Fibroblast of mammary gland (primary cell): ENCODE data around the gene POLA2.

Experiments
- DNase-seq: peaks from one replicate; pipeline ENCODE4 v3.0.0-alpha.2; 2010; ENCODE audit warnings: low read depth
- H3K4me3 ChIP-seq: 2 replicates; pipeline ENCODE4 v1.5.1; 2011; ENCODE audit warnings: low read depth, mild to moderate bottlenecking, low read length, moderate library complexity; ENCODE audit not compliant: control insufficient read depth
- TF ChIP-seq, protein P1 (sequence below): conservative IDR thresholded peaks from 2 replicates; pipeline ENCODE4 v1.5.1; 2011; ENCODE audit warnings: low read depth, low read length, inconsistent platforms; ENCODE audit not compliant: control insufficient read depth, insufficient read depth

POLA2 gene

DNA sequence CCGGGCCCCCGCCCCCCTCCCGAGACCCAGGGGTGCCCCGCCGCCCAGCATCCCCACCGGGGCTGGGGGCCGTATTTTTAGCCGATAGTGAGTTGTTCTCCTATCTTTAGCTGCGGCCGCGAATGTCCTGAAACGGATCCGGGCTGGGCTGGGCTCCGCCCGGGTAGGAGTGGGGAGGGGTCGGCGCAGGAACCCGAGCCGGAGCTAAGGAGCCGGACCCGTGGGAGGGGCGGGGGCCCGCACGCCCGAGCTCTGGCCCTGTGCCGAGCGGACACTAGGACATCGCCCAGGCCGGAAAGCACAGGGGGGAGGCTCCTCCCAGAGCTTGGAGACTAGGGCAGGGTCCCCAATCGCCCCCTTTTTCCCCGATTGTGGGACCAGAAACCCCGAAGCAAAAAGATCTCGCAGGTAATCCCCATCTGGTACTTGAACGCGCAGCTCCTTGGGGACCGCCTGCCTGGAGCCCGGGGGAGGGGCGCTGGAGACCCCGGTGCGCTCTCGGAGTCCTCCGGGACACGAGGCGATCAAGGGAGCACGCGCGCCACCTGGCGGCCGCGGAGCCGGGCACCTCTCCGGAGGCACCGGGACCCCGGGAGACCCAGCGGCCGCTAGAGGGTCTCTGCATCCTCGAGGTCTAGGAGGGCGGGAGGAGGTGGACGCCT is 53.6 kb downstream of the POLA2 start:
- peak; percentile 68 for DNase-seq
- TF ChIP-seq, protein P1, sequence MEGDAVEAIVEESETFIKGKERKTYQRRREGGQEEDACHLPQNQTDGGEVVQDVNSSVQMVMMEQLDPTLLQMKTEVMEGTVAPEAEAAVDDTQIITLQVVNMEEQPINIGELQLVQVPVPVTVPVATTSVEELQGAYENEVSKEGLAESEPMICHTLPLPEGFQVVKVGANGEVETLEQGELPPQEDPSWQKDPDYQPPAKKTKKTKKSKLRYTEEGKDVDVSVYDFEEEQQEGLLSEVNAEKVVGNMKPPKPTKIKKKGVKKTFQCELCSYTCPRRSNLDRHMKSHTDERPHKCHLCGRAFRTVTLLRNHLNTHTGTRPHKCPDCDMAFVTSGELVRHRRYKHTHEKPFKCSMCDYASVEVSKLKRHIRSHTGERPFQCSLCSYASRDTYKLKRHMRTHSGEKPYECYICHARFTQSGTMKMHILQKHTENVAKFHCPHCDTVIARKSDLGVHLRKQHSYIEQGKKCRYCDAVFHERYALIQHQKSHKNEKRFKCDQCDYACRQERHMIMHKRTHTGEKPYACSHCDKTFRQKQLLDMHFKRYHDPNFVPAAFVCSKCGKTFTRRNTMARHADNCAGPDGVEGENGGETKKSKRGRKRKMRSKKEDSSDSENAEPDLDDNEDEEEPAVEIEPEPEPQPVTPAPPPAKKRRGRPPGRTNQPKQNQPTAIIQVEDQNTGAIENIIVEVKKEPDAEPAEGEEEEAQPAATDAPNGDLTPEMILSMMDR: peak; percentile 61
- peak overlapping the region; percentile 90 for H3K4me3 ChIP-seq

DNA sequence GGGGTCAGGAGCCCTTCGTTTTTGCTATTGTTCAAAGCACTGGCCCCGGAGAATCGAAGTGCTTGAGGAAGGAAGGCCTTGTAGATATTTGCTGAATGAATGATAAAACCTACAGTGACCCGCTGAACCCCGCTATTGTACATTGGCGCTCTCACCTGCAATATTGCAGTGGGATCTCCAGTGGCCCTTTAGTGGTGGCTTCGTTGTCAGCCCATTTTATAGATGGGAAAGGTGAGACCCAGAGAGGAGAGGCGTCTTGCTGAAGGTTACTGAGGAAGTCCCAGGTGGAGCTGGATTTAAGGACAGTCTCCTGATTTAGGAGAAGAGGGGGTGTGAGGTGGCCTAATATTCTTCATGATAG is 54.1 kb downstream of the POLA2 start:
- TF ChIP-seq, protein P1: no peak
- peak overlapping the region; percentile 90 for H3K4me3 ChIP-seq
- no peak for DNase-seq

DNA sequence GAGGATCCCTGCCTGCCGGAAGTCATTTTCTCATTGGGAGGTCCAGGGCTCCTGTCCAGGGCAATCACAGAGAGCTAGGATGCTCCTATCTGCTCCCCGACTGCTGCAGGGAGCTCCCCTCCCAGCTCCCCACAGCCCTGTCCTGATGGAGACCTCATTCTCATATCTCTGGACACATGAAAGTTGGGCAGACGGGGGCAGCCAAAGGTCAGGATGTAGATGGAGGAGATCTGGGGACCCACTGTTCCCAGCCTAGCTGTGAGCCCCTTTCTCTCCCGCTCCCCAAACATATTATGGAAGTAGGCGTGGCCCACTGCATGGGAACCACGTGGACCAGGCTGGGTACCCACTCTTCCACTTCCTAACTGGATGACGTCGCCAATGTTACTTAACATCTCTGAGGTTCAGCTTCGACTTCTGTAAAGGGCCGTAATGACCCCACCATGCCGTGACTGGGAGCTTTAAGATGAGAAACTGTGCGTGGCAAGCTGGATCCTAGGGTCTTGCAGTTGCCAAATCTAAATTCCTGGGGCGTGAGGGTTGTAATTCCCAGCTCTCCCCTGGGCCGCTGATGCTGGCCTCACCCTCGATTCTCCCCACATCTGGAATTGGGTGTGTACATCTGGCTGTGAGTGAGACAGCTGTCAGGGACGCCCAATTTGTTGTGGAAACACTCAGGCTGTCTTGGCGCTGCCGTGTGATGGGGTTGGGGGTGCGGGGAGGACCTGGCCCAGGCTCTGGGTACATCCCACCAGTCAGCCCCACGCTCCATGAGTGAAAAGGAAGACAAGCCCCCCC is 54.7 kb downstream of the POLA2 start:
- H3K4me3 ChIP-seq: peak overlapping the region; percentile 90
- TF ChIP-seq, protein P1: no peak
- peak; percentile 99 for DNase-seq

DNA sequence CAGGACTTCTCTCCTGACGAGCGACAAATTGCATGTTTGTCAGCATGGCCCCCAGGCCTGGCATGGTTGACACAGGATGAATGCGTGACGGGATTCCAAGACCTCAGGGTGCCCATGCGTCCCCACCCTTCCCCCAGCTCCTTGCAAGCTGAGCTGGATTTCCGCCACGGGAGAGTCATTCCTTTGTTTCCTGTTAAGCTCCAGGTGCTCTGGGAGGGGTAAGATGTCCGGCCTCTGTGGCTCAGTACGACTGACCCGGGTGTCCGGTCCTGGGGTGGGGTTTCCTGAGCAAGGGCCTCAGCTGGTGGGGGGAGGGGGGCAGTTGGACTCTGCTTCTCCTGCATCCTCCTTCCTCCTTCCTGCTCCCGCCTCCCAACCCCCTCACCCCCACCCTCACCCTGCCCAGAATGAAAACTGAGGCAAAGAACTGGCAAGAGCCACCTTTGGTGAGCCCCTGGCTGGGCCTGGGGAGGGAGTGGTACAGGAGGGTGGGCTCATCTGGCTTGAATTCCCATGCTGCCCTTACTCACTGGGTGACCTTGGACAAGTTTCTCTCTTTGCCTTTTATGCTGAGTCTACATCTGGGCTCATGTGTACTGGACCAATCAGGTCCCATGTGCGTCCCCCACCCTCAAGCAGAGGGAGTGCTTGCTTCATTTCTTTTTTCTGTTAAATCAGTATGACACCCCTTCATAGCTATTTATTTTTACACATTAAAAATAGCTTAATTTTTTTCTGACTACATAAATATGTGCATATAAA is 55.4 kb downstream of the POLA2 start:
- DNase-seq: peak; percentile 84

DNA sequence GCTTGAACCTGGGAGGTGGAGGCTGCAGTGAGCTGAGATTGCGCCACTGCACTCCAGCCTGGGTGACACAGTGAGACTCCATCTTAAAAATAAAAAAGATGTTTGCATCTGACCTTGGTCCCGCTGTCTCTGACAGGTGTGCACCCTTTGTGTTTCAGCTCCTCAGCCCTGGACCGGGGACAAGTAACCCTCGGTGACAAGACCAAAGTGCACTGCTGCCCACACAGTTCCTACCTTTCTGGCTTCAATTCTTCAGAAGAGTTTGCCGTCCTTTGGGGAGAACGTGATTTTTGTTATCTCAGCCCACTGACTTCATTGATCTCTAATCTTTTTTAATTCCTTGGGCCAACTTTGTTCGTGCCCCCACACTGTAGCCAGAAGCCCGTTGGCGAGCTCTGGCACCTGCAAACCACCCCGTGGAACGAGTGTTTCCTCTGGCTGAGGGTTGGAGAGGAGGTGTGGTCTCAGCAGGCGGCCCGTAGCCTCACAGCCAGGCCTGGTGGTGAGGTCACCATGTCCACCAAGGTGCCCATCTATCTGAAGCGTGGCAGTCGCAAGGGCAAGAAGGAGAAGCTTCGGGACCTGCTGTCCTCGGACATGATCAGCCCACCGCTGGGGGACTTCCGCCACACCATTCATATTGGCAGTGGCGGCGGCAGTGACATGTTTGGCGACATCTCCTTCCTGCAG is 58.8 kb downstream of the POLA2 start:
- DNase-seq: no peak
- TF ChIP-seq, protein P1: no peak

More for the DNA sequence above, 55.4 kb downstream of the POLA2 start:
- H3K4me3 ChIP-seq: peak overlapping the region; percentile 90
- TF ChIP-seq, protein P1: no peak

DNA sequence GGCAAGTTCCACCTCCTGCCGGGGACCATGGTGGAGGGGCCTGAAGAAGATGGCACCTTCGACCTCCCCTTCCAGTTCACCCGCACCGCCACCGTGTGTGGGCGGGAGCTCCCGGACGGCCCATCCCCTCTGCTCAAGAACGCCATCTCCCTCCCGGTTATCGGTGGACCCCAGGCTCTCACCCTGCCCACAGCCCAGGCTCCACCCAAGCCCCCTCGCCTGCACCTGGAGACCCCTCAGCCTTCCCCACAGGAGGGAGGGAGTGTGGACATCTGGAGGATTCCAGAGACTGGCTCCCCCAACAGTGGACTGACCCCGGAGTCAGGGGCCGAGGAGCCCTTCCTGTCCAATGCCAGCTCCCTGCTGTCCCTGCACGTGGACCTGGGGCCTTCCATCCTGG is 59.3 kb downstream of the POLA2 start:
- DNase-seq: no peak
- no peak overlapping the region for H3K4me3 ChIP-seq
- TF ChIP-seq, protein P1: no peak

More for the DNA sequence above, 58.8 kb downstream of the POLA2 start:
- H3K4me3 ChIP-seq: no peak overlapping the region
